Skeletal muscle tissue (tissue), 4 donors: ENCODE measurements around the gene LTA4H. TPM values are rescaled to one million over a fixed set of nuclear protein-coding genes. Genes with fewer than 3 reads are reported as not detected.

Source experiments
- H3K27ac ChIP-seq: one replicate; pipeline ENCODE4 v1.7.0; 2013; ENCODE audit warnings: mild to moderate bottlenecking, low read depth, low read length, inconsistent platforms
- H3K27me3 ChIP-seq, 3 donors: one replicate each; pipeline ENCODE4 v1.7.0; 2013; ENCODE audit warnings: low read length in 3 of 3; ENCODE audit not compliant: control insufficient read depth in 3 of 3, insufficient read depth in 3 of 3
- H3K36me3 ChIP-seq, 3 donors: one replicate each; pipeline ENCODE4 v1.7.0; 2013; ENCODE audit warnings: low read length in 3 of 3; ENCODE audit not compliant: control insufficient read depth in 3 of 3, insufficient read depth in 3 of 3
- H3K4me1 ChIP-seq, 3 donors: one replicate each; pipeline ENCODE4 v1.7.0; 2013; ENCODE audit warnings: low read length in 3 of 3, mild to moderate bottlenecking in 3 of 3; ENCODE audit not compliant: control insufficient read depth in 3 of 3, insufficient read depth in 3 of 3
- H3K4me3 ChIP-seq, 3 donors: one replicate each; pipeline ENCODE4 v1.7.0; 2013; ENCODE audit warnings: low read length in 3 of 3
- H3K9ac ChIP-seq, 3 donors: one replicate each; pipeline ENCODE4 v1.7.0; 2013; ENCODE audit warnings: low read length in 3 of 3, mild to moderate bottlenecking in 3 of 3, moderate library complexity in 2 of 3, low read depth in 1 of 3
- H3K9me3 ChIP-seq, 3 donors: one replicate each; pipeline ENCODE4 v1.7.0; 2013; ENCODE audit warnings: low read length in 3 of 3; ENCODE audit not compliant: control insufficient read depth in 3 of 3
- total RNA-seq: library from RNA; depleted of rRNA; stranded (reverse); fragments of >200 nt; gene quantifications from one replicate; pipeline ENCODE4 v1.2.3, GENCODE V29; 2014
- donor health status: Osteomylitis.

Gene LTA4H
- total RNA-seq, 1 donor from 2014 or later = 55.8 TPM

DNA sequence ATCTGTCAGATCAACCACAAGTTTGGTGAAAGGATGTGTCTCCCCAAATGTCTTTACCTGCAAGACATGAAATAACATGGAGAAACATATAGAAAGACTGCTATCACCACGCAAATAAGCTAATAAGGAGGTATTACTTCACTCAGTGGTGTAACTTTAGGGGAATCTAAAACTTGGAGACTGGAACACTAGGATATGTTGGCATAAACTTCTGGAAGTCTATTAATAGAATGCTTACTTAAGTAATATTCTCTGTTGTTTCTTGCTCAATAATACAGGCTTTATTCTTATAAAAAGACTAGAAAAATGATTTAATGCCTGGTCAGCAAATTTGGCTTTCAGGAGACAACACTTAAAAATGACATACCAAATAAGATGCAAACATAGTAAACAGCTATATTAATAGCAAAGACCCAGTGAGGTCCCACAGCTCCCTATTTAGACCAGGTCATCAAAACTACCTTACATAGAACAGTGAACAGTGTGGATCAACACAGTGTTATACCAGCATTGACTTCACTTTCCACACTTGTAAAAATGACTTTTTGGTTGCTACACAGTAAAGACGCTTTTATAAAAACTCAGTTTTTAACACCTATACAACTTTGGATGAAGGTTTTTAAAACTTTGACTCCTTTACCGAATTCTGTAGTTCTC is 20.3 kb downstream of the LTA4H start:
- Histone ChIP-seq H3K9me3 (no peaks in the 10 kb centered on the region), H3K27ac (peak overlapping the region; percentile 33), H3K4me3 (no peak overlapping the region), H3K27me3 (no peaks in the 10 kb centered on the region), H3K9ac (no peak overlapping the region), H3K36me3 (peaks cover 29 to 47% (median 37%) of the 10 kb centered on the region in 3 donors), H3K4me1 (peaks cover 2 to 6% (median 3%) of the 10 kb centered on the region in 3 donors)

GRCh38 chr12:96007729-96008128 is 27.7 kb downstream of the LTA4H start:
- H3K4me1 ChIP-seq = no peaks in the 10 kb centered on the region
- no peak overlapping the region for H3K9ac ChIP-seq
- no peaks in the 10 kb centered on the region for H3K27me3 ChIP-seq
- no peak overlapping the region for H3K4me3 ChIP-seq
- H3K27ac ChIP-seq = no peak overlapping the region
- peaks cover 38 to 77% (median 47%) of the 10 kb centered on the region in 3 donors for H3K36me3 ChIP-seq
- H3K9me3 ChIP-seq = no peaks in the 10 kb centered on the region

DNA sequence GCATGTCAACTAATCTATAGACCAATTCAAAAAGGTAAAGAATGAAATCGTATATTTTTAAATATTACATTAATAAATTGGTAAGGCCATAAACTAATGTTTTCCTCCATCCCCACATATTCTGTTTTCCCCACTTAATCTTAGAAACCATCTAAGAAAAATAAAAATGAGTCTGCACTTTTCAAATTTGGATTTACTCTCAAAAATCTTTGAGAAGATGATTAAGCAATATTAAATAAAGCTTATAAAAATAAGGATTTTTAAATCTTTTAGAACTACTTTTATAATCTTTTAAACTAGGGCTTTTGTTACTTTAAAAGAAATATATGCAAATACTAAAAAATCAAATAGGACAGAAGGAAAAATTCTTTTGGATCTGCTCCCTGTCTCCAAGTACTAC is 28.7 kb downstream of the LTA4H start:
- H3K27ac ChIP-seq = no peak overlapping the region
- no peaks in the 10 kb centered on the region for H3K27me3 ChIP-seq
- no peak overlapping the region for H3K9ac ChIP-seq
- no peaks in the 10 kb centered on the region for H3K9me3 ChIP-seq
- peaks cover 28 to 71% (median 42%) of the 10 kb centered on the region in 3 donors for H3K36me3 ChIP-seq
- H3K4me1 ChIP-seq = no peaks in the 10 kb centered on the region
- no peak overlapping the region for H3K4me3 ChIP-seq

DNA sequence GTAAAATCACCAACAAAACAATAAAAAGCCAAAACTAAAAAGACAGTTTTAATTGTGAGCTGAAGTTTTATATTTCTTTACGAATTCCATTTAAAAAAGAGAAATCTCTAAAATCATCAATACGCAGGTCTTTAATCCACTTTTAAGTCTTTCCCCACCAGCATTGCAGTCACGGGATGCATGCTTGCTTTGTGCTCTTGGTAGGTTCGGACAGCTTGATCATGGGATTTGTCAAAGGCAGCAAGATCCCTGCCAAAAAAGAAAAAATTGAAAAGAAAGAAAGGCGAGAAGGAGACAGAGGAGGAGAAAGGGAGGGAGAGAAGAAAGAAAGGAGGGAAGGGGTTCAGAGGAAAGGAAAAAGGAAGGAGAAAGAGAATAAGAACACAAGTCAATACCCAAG is 34.5 kb downstream of the LTA4H start:
- peaks cover 15 to 38% (median 20%) of the 10 kb centered on the region in 3 donors for H3K36me3 ChIP-seq

GRCh38 chr12:95999484-95999883 is 35.9 kb downstream of the LTA4H start:
- H3K9me3 ChIP-seq = no peaks in the 10 kb centered on the region
- peaks cover 9 to 25% (median 11%) of the 10 kb centered on the region in 3 donors for H3K36me3 ChIP-seq
- H3K9ac ChIP-seq = no peak overlapping the region
- H3K27ac ChIP-seq = no peak overlapping the region
- H3K27me3 ChIP-seq = no peaks in the 10 kb centered on the region
- H3K4me1 ChIP-seq = no peaks in the 10 kb centered on the region
- H3K4me3 ChIP-seq = no peak overlapping the region

More for the DNA sequence above, 34.5 kb downstream of the LTA4H start:
- Histone ChIP-seq H3K4me3 (no peak overlapping the region), H3K9ac (no peak overlapping the region), H3K9me3 (no peaks in the 10 kb centered on the region), H3K27me3 (no peaks in the 10 kb centered on the region), H3K4me1 (no peaks in the 10 kb centered on the region), H3K27ac (no peak overlapping the region)

GRCh38 chr12:95998611-95999286 is 36.6 kb downstream of the LTA4H start:
- Histone ChIP-seq H3K27me3 (no peaks in the 10 kb centered on the region), H3K36me3 (peaks cover 7 to 21% (median 8%) of the 10 kb centered on the region in 3 donors), H3K9ac (no peak overlapping the region), H3K27ac (no peak overlapping the region), H3K4me3 (no peak overlapping the region), H3K4me1 (no peaks in the 10 kb centered on the region), H3K9me3 (no peaks in the 10 kb centered on the region)

DNA sequence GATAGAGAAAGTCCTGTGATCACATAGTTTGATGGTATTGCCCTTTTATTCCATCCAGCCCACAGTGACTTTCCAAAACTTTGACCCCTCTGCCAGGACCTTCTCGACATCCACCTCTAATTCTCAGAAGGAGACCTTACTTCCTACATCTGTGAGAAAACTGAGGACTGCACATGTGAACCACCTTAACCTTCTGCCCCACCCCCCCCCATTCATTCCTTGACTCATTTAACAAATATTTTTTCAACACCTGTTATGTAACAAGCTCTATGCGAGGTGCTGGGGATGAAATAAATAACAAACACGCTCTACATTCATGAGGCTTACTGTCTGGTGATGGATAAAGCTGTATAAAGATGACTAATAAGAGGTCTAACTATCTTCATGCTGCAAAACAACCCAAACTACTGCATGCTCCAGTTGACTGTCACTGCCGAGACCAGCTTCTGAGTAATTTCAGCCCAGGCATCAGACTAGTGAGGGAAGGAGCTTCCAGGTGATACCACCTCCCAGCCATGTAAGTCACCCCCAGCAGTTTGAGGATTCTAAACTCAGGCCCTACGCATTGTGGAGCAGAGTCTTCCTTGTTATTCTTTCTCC is 37.4 kb downstream of the LTA4H start:
- Histone ChIP-seq H3K27me3 (no peaks in the 10 kb centered on the region), H3K9ac (no peak overlapping the region), H3K4me1 (no peaks in the 10 kb centered on the region), H3K36me3 (peaks cover 5 to 17% (median 6%) of the 10 kb centered on the region in 3 donors), H3K4me3 (no peak overlapping the region), H3K9me3 (no peaks in the 10 kb centered on the region), H3K27ac (no peak overlapping the region)

DNA sequence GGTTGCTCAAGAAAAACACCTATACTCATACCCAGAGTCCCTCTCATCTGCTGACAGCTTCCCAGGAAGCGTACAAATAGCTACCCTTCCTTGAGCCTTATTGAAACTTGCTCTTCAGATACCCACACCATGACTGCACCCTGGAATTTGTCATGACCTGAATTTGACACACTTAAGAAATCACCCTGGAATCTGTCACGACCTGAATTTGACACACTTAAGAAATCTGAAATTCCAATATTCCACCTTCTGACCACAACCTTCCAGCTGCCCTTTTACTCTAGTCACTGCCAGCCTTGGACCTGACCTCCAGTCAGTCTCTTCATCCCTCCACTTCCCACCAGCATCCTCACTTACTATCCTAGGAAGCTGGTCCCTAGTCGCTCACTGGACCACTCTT is 38.1 kb downstream of the LTA4H start:
- no peak overlapping the region for H3K9ac ChIP-seq
- no peaks in the 10 kb centered on the region for H3K9me3 ChIP-seq
- no peak overlapping the region for H3K27ac ChIP-seq
- H3K27me3 ChIP-seq = no peaks in the 10 kb centered on the region
- no peak overlapping the region for H3K4me3 ChIP-seq
- H3K4me1 ChIP-seq = no peaks in the 10 kb centered on the region
- H3K36me3 ChIP-seq = peaks cover 1 to 12% (median 3%) of the 10 kb centered on the region in 3 donors

GRCh38 chr12:95996034-95996658 is 39.2 kb downstream of the LTA4H start, which contains the start of gene HAL:
HAL (minus strand) TSS chr12:95996344; CDS start chr12:95995910, 434 bp downstream.
- Histone ChIP-seq H3K27me3 (no peaks in the 10 kb centered on the region), H3K9me3 (no peaks in the 10 kb centered on the region), H3K4me3 (no peak within 1 kb of the TSS), H3K9ac (no peak within 1 kb of the TSS), H3K4me1 (no peaks in the 10 kb centered on the region), H3K36me3 (peaks cover 0 to 9% (median 2%) of the 10 kb centered on the region in 3 donors), H3K27ac (no peak within 1 kb of the TSS)
